PC-3 (cell line): Measurements from ENCODE around the gene GALNT10.

ENCODE experiments used
- CTCF ChIP-seq: fragments of 300-600 bp; sonication (generic); conservative IDR thresholded peaks from 2 replicates; pipeline ENCODE4 v1.5.1; 2017; ENCODE audit warnings: antibody characterized with exemption, low read depth, mild to moderate bottlenecking, low read length
- EZH2 ChIP-seq: fragments of 300-600 bp; sonication (generic); IDR thresholded peaks from one replicate; pipeline ENCODE4 v1.6.1; 2017; ENCODE audit warnings: antibody characterized with exemption, mild to moderate bottlenecking, low read length; ENCODE audit not compliant: unreplicated experiment
- EZH2phosphoT487 ChIP-seq: fragments of 300-600 bp; sonication (generic); IDR thresholded peaks from 2 replicates; pipeline ENCODE4 v1.6.1; 2018; ENCODE audit warnings: mild to moderate bottlenecking, antibody characterized with exemption, low read length, borderline replicate concordance

- TF ChIP-seq EZH2 (no peak), CTCF (no peak), EZH2phosphoT487 (no peak)
These were observed 122.0 kb downstream of the GALNT10 start for GRCh38 chr5:154312576-154312975.
